Mucosa of stomach (tissue), 1 donor: ENCODE data around the gene PHETA1.
"Not testable (repeated sequence)": the region's sequence is repeated elsewhere in the genome, so short reads cannot be mapped to it uniquely, and the experiment has no call there.

Experiments
- H3K27me3 ChIP-seq: one replicate; pipeline ENCODE4 v1.7.0; 2013; ENCODE audit warnings: mild to moderate bottlenecking, low read length; ENCODE audit not compliant: control insufficient read depth, insufficient read depth
- H3K36me3 ChIP-seq: one replicate; pipeline ENCODE4 v1.7.0; 2013; ENCODE audit warnings: low read length; ENCODE audit not compliant: control insufficient read depth, insufficient read depth
- H3K4me1 ChIP-seq: one replicate; pipeline ENCODE4 v1.7.0; 2013; ENCODE audit warnings: mild to moderate bottlenecking, low read length; ENCODE audit not compliant: control insufficient read depth, insufficient read depth
- H3K4me3 ChIP-seq: one replicate; pipeline ENCODE4 v1.7.0; 2013; ENCODE audit warnings: low read length
- H3K9ac ChIP-seq: one replicate; pipeline ENCODE4 v1.7.0; 2013; ENCODE audit warnings: mild to moderate bottlenecking, low read length, moderate library complexity
- H3K9me3 ChIP-seq: one replicate; pipeline ENCODE4 v1.7.0; 2013; ENCODE audit warnings: mild to moderate bottlenecking, low read length, moderate library complexity; ENCODE audit not compliant: control insufficient read depth
- donor health status: Pancreatic carcinoma.

The PHETA1 gene

GRCh38 chr12:111349748-111350520 lies 19.0 kb downstream of the PHETA1 start:
- Histone ChIP-seq H3K4me3 (no peak overlapping the region), H3K9me3 (no peaks in the 10 kb centered on the region), H3K27me3 (no peaks in the 10 kb centered on the region), H3K4me1 (no peaks in the 10 kb centered on the region), H3K9ac (no peak overlapping the region), H3K36me3 (no peaks in the 10 kb centered on the region)

GRCh38 chr12:111349101-111349747 lies 19.7 kb downstream of the PHETA1 start:
- Histone ChIP-seq H3K4me1 (no peaks in the 10 kb centered on the region), H3K4me3 (no peak overlapping the region), H3K36me3 (no peaks in the 10 kb centered on the region), H3K27me3 (no peaks in the 10 kb centered on the region), H3K9ac (no peak overlapping the region), H3K9me3 (no peaks in the 10 kb centered on the region)

GRCh38 chr12:111347891-111348644 lies 20.8 kb downstream of the PHETA1 start:
- Histone ChIP-seq H3K9ac (no peak overlapping the region), H3K9me3 (no peaks in the 10 kb centered on the region), H3K27me3 (no peaks in the 10 kb centered on the region), H3K4me1 (no peaks in the 10 kb centered on the region), H3K36me3 (no peaks in the 10 kb centered on the region), H3K4me3 (no peak overlapping the region)

- H3K4me1 ChIP-seq = peaks cover 6% of the 10 kb centered on the region
- no peaks in the 10 kb centered on the region for H3K27me3 ChIP-seq
- no peak overlapping the region for H3K4me3 ChIP-seq
- no peak overlapping the region for H3K9ac ChIP-seq
- no peaks in the 10 kb centered on the region for H3K9me3 ChIP-seq
- no peaks in the 10 kb centered on the region for H3K36me3 ChIP-seq
Observed at GRCh38 chr12:111344254-111344875, 24.5 kb downstream of the PHETA1 start.

GRCh38 chr12:111343181-111343580 lies 25.7 kb downstream of the PHETA1 start:
- no peaks in the 10 kb centered on the region for H3K9me3 ChIP-seq
- H3K27me3 ChIP-seq = no peaks in the 10 kb centered on the region
- no peaks in the 10 kb centered on the region for H3K36me3 ChIP-seq
- H3K9ac ChIP-seq = no peak overlapping the region
- no peak overlapping the region for H3K4me3 ChIP-seq
- H3K4me1 ChIP-seq = peaks cover 14% of the 10 kb centered on the region

- H3K4me1 ChIP-seq = peaks cover 14% of the 10 kb centered on the region
- H3K36me3 ChIP-seq = no peaks in the 10 kb centered on the region
- H3K9me3 ChIP-seq = no peaks in the 10 kb centered on the region
- H3K27me3 ChIP-seq = no peaks in the 10 kb centered on the region
- no peak overlapping the region for H3K9ac ChIP-seq
- H3K4me3 ChIP-seq = no peak overlapping the region
Observed at GRCh38 chr12:111342376-111342775, 26.5 kb downstream of the PHETA1 start.

GRCh38 chr12:111341426-111342065 lies 27.3 kb downstream of the PHETA1 start:
- H3K4me1 ChIP-seq = peaks cover 14% of the 10 kb centered on the region
- H3K4me3 ChIP-seq = no peak overlapping the region
- H3K27me3 ChIP-seq = no peaks in the 10 kb centered on the region
- H3K9ac ChIP-seq = no peak overlapping the region
- no peaks in the 10 kb centered on the region for H3K9me3 ChIP-seq
- no peaks in the 10 kb centered on the region for H3K36me3 ChIP-seq

- H3K36me3 ChIP-seq, H3K4me3 ChIP-seq, H3K9ac ChIP-seq, H3K9me3 ChIP-seq, H3K27me3 ChIP-seq: not testable (repeated sequence)
- H3K4me1 ChIP-seq = peaks cover 14% of the 10 kb centered on the region
Observed at GRCh38 chr12:111340680-111341079, 28.2 kb downstream of the PHETA1 start.

GRCh38 chr12:111340231-111340630 lies 28.7 kb downstream of the PHETA1 start:
- Histone ChIP-seq H3K9me3 (no peaks in the 10 kb centered on the region), H3K27me3 (no peaks in the 10 kb centered on the region), H3K36me3 (no peaks in the 10 kb centered on the region), H3K4me1 (peaks cover 14% of the 10 kb centered on the region), H3K9ac (no peak overlapping the region), H3K4me3 (no peak overlapping the region)

- Histone ChIP-seq H3K9me3 (no peaks in the 10 kb centered on the region), H3K9ac (no peak overlapping the region), H3K4me3 (no peak overlapping the region), H3K4me1 (peaks cover 14% of the 10 kb centered on the region), H3K27me3 (no peaks in the 10 kb centered on the region), H3K36me3 (no peaks in the 10 kb centered on the region)
Observed at GRCh38 chr12:111339321-111339938, 29.5 kb downstream of the PHETA1 start.

GRCh38 chr12:111338096-111338495 lies 30.8 kb downstream of the PHETA1 start:
- Histone ChIP-seq H3K9me3 (no peaks in the 10 kb centered on the region), H3K36me3 (no peaks in the 10 kb centered on the region), H3K27me3 (no peaks in the 10 kb centered on the region)

More at GRCh38 chr12:111338096-111338495, 30.8 kb downstream of the PHETA1 start:
- no peak overlapping the region for H3K4me3 ChIP-seq
- no peak overlapping the region for H3K9ac ChIP-seq
- peaks cover 14% of the 10 kb centered on the region for H3K4me1 ChIP-seq
